Stimulated activated CD8-positive, alpha-beta memory T cell treated with anti-CD3 and anti-CD28 coated beads, Interleukin-7, amount 100 ng/mL, for 4 hours (primary cell): ENCODE measurements around the gene CCDC69.
"Not testable (repeated sequence)": the region's sequence is repeated elsewhere in the genome, so short reads cannot be mapped to it uniquely, and the experiment has no call there.

Experiments used
- DNase-seq, 2 donors: peaks; one replicate each; pipeline ENCODE4 v3.0.0-alpha.2; 2020; ENCODE audit warnings: low read depth in 2 of 2

Gene CCDC69, protein sequence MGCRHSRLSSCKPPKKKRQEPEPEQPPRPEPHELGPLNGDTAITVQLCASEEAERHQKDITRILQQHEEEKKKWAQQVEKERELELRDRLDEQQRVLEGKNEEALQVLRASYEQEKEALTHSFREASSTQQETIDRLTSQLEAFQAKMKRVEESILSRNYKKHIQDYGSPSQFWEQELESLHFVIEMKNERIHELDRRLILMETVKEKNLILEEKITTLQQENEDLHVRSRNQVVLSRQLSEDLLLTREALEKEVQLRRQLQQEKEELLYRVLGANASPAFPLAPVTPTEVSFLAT

GRCh38 chr5:151223447-151224264, at the start of gene CCDC69:
TSS of gene CCDC69 (minus strand) at chr5:151224092. CDS start at chr5:151223970, 122 bp downstream.
- peak in 1 of 2 donors; percentile 49 for DNase-seq

DNA sequence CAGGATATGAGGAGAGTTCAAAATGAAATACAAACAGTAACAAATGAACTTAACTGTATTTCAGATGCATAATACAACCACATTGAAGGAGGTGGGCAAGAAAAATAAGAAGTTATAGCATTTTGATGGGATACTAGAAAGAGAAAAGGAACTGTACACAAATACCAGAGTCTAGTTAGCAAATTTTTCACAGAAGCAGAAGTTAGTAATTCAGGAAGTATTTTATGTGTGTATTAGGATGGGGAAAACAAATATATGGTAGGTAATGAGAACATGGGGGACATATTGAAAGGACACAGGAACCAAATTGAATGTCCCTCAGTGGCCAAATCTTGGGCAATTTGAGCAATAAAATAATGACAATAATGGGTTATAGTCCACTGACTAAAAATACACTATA, 47.4 kb upstream of the CCDC69 start:
- DNase-seq, result no peak

GRCh38 chr5:151270599-151270998, 46.7 kb upstream of the CCDC69 start:
- no peak for DNase-seq

- no peak for DNase-seq
These were observed 43.8 kb upstream of the CCDC69 start for GRCh38 chr5:151267491-151268260.

DNA sequence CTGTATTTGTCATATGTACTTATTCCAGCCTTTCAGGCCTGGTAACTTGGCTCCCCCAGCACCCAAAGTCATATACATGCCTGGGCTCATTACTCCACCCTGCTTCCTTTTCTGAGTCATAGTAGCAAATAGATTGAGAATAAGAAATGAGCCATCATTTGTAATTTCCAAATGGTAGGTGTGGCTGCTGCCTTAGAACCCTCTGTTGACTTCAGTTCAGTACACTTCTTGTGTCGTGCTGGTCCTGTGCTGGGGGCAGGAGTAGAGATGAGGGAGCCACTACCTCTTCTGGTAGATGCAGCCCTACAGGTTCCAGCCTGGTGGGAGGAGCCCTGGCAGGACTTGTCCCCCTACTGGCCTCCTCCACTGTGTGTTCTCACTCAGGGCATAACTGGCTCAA, 40.2 kb upstream of the CCDC69 start:
- no peak for DNase-seq

DNA sequence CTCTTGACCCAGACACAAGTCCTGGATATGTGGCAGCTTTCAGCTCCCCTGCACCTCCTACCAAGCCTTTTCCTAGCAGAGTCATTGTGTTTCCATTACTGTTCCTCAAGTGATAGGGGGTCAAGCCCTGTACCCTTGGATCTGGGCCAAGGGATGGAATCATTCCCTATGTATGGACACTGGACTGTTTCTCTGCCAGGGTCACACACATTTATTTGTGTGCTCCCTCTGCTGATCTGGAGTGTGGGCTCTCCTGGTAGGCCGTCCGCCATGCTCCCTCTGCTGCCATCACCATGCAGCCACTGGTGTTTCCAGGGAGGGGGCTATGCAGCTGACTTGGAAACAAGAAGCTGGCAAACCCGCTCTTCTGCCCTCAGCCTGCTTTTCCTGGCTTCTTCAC, 38.6 kb upstream of the CCDC69 start:
- no peak for DNase-seq

GRCh38 chr5:151259931-151260330, 36.0 kb upstream of the CCDC69 start:
- no peak for DNase-seq

- no peak for DNase-seq
These were observed 34.9 kb upstream of the CCDC69 start for GRCh38 chr5:151258816-151259215.

DNA sequence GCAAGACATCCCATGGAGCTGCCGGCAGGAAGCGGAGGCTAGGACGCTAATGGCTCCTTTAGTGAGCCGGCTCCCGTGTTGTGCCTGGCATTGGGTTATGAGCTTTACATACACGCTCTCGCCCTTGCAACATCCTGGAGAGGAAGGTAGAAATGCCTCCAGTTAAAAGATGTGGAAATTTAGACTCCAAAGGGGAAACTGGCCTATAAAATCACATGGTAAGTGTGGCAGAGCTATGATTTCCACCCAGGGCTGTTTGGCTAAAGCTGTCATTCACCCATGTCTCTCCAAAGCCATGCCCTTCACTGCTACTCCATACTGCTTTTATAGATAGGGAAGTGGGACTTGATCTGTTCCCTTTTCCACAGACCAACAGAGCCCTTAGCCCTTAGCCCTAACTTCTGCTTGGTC, 34.3 kb upstream of the CCDC69 start:
- no peak for DNase-seq

DNA sequence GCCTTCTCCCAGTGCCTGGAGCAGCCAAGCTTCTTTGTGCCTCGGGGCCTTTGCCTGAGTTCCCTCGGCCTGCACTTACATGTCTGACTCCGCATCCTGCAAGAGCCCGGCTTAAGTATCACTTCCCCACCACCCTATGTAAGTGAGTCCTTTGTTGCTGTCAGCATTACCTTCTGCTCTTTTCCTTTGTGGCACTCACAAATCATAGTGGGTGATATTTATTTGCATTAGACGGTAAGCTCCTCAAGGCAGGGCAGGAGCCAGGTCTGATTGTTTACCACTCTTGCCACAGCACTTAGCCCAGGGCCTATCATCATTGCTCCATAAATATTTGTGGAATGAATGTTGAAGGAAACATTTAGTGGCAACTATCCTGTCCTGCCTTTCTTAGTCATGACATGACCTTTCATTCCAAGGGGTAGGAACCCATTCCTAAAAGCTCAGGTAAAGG, 33.9 kb upstream of the CCDC69 start:
- no peak for DNase-seq

GRCh38 chr5:151255621-151256286, 31.9 kb upstream of the CCDC69 start:
- no peak for DNase-seq

DNA sequence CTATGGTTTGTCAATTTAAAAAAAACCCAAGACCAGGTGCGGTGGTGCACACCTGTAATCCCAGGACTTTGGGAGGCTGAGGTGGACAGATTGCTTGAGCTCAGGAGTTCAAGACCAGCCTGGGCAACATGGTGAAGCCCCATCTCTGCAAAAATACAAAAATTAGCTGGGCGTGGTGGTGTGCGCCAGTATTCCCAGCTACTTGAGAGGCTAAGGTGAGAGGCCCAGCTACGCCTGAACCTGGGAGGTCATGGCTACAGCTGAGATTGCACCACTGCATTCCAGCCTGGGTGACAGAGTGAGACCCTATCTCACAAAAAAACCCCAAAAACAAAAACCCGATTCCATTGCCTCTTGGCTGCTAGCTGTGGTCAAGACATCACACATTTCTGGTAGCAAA, 31.1 kb upstream of the CCDC69 start:
- DNase-seq, result not testable (repeated sequence)

DNA sequence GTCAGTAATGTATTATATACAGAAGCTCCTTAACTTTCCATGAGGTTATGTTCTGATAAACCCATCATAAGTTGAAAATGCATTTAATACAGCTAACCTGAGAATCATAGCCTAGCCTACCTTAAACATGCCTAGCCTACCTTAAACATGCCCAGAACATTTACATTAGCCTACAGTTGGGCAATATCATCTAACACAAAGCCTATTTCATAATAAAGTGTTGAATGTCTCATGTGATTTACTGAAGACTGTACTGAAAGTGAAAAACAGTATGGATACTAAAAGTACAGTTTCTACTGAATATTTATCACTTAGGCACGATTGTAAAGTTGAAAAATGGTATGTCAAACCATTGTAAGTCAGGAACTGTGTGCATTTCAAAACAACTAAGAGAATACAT, 30.7 kb upstream of the CCDC69 start:
- no peak for DNase-seq

GRCh38 chr5:151253605-151253950, 29.7 kb upstream of the CCDC69 start:
- DNase-seq, result no peak

- peak; percentile 97 for DNase-seq
These were observed 29.1 kb upstream of the CCDC69 start, which contains the start of gene GM2A for GRCh38 chr5:151252762-151253604. TSS of gene GM2A (plus strand) at chr5:151253185. CDS start at chr5:151253217, 32 bp downstream.

- no peak for DNase-seq
These were observed 27.7 kb upstream of the CCDC69 start for GRCh38 chr5:151251621-151252020.

- no peak for DNase-seq
These were observed 27.2 kb upstream of the CCDC69 start for GRCh38 chr5:151251001-151251551.

DNA sequence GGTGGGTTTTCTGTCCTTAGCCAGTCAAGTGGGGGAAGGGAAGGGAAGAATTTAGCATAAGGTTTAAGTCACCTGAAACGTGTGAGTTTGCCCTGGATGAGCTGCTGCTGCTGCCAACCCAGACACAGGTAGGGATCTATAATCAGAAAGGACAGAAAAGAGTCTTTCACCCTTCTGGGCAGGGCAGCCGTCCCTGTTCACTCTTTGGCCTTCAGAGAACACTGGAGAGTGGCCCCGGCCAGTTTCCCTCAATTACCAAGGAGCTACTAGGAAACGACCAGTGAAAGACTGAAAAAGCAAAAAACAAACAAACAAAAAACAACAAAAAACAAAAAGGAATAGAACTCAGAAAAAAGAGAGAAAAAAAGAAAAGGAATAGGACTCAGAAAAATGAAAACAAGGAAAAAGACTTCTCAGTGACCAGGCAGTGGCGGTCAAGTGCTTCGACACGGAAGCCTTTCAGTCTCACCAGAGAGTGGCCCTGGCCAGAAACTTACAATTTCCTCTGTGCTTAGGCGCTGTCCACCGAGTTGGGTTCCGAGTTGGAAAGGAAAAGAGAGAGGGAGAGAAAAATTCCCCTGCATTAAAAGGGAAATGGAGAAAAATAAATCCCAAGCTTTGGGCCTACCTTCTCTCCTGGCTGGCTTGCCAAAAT, 26.6 kb upstream of the CCDC69 start:
- no peak for DNase-seq

GRCh38 chr5:151249281-151249680, 25.4 kb upstream of the CCDC69 start:
- DNase-seq, result no peak

DNA sequence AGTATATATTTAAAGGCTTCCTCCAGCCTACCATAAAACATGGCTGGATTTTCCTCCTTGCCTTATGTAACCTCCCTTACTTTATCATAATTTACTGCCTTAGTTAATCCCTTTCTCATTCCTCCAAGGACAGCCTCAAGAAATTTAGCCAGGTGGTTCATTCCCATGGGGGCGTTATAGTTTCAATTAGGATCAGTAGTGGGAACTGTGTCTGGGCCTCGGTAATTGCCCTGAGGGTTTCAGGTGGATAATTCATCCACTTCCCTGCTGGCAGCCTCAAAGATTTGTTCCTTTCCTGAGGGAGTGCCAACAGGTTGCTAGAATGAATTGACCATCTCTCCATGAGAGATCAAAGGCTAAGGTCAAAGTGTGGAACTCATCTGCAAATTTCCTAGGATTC, 24.8 kb upstream of the CCDC69 start:
- DNase-seq, result no peak
